Calu3 (cell line): ENCODE results near the gene COG4. TPM values are rescaled to one million over a fixed set of nuclear protein-coding genes. Genes with fewer than 3 reads are reported as not detected.
"Not testable (repeated sequence)": the region's sequence is repeated elsewhere in the genome, so short reads cannot be mapped to it uniquely, and the experiment has no call there.

Source experiments
- BruUV-seq: library from RNA; stranded (reverse); fragments of 400-500 nt; replicated peaks from 2 replicates; lab custom pipeline; 2021; lab: Mats Ljungman, UMichigan
- CTCF ChIA-PET: fragments of 300-600 bp; sonication (Branson Sonifier 250); formaldehyde crosslinking; loops from one replicate; lab custom pipeline; 2022; ENCODE audit warnings: antibody characterized with exemption; lab: Charles Lee
- DNase-seq: peaks from one replicate; pipeline ENCODE4 v3.0.0; 2022
- H3K27ac Mint-ChIP-seq: one replicate; pipeline ENCODE4 v1.8.0; 2022; ENCODE audit warnings: mixed read lengths; ENCODE audit not compliant: unreplicated experiment
- H3K27me3 Mint-ChIP-seq: one replicate; pipeline ENCODE4 v1.8.0; 2022; ENCODE audit warnings: mixed read lengths; ENCODE audit not compliant: unreplicated experiment
- H3K36me3 Mint-ChIP-seq: one replicate; pipeline ENCODE4 v1.8.0; 2022; ENCODE audit warnings: mild to moderate bottlenecking, moderate library complexity, mixed read lengths; ENCODE audit not compliant: insufficient read depth, unreplicated experiment
- H3K4me1 Mint-ChIP-seq: one replicate; pipeline ENCODE4 v1.8.0; 2022; ENCODE audit warnings: mild to moderate bottlenecking, low read depth, mixed read lengths; ENCODE audit not compliant: unreplicated experiment
- H3K4me3 Mint-ChIP-seq: one replicate; pipeline ENCODE4 v1.8.0; 2022; ENCODE audit warnings: mild to moderate bottlenecking, low read depth, moderate library complexity, mixed read lengths; ENCODE audit not compliant: unreplicated experiment
- H3K9me3 Mint-ChIP-seq: one replicate; pipeline ENCODE4 v1.8.0; 2022; ENCODE audit warnings: low read depth, mixed read lengths; ENCODE audit not compliant: unreplicated experiment
- intact Hi-C: fragments of 100-400 bp; cut with micrococcal nuclease; formaldehyde crosslinking; loops from one replicate; pipeline ENCODE4 v1.10.0; 2022; ENCODE audit not compliant: unreplicated experiment
- total RNA-seq: library from RNA; stranded (reverse); gene quantifications from 2 replicates; pipeline ENCODE4 v1.2.3, GENCODE V29; 2022
- TF ChIP-seq, protein P1 (sequence below): fragments of 200-600 bp; IDR thresholded peaks from one replicate; pipeline ENCODE4 v1.8.0; 2022; ENCODE audit warnings: antibody characterized with exemption; ENCODE audit not compliant: unreplicated experiment

Gene COG4
- total RNA-seq, 1 experiment from 2014 or later = 88.6 TPM

- TF ChIP-seq, protein P1, sequence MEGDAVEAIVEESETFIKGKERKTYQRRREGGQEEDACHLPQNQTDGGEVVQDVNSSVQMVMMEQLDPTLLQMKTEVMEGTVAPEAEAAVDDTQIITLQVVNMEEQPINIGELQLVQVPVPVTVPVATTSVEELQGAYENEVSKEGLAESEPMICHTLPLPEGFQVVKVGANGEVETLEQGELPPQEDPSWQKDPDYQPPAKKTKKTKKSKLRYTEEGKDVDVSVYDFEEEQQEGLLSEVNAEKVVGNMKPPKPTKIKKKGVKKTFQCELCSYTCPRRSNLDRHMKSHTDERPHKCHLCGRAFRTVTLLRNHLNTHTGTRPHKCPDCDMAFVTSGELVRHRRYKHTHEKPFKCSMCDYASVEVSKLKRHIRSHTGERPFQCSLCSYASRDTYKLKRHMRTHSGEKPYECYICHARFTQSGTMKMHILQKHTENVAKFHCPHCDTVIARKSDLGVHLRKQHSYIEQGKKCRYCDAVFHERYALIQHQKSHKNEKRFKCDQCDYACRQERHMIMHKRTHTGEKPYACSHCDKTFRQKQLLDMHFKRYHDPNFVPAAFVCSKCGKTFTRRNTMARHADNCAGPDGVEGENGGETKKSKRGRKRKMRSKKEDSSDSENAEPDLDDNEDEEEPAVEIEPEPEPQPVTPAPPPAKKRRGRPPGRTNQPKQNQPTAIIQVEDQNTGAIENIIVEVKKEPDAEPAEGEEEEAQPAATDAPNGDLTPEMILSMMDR = no peak
- no peaks in the 10 kb centered on the region for H3K9me3 Mint-ChIP-seq
- H3K4me1 Mint-ChIP-seq = peaks cover 9% of the 10 kb centered on the region
- H3K27ac Mint-ChIP-seq = no peak overlapping the region
- BruUV-seq = no TSS peak
- DNase-seq = no peak
- H3K4me3 Mint-ChIP-seq = no peak overlapping the region
- peaks cover 92% of the 10 kb centered on the region for H3K36me3 Mint-ChIP-seq
- CTCF ChIA-PET = no interaction called here
- H3K27me3 Mint-ChIP-seq = no peaks in the 10 kb centered on the region
- intact Hi-C loops = no loop called here
These were observed 21.2 kb upstream of the COG4 start for GRCh38 chr16:70544548-70544947.

- no TSS peak for BruUV-seq
- CTCF ChIA-PET = no interaction called here
- TF ChIP-seq, protein P1 = no peak
- no peaks in the 10 kb centered on the region for H3K4me1 Mint-ChIP-seq
- no peak overlapping the region for H3K27ac Mint-ChIP-seq
- DNase-seq = no peak
- no peaks in the 10 kb centered on the region for H3K9me3 Mint-ChIP-seq
- peaks cover 96% of the 10 kb centered on the region for H3K36me3 Mint-ChIP-seq
- H3K4me3 Mint-ChIP-seq = no peak overlapping the region
- H3K27me3 Mint-ChIP-seq = no peaks in the 10 kb centered on the region
- intact Hi-C loops = no loop called here
These were observed 17.6 kb upstream of the COG4 start for GRCh38 chr16:70540994-70541393.

DNA sequence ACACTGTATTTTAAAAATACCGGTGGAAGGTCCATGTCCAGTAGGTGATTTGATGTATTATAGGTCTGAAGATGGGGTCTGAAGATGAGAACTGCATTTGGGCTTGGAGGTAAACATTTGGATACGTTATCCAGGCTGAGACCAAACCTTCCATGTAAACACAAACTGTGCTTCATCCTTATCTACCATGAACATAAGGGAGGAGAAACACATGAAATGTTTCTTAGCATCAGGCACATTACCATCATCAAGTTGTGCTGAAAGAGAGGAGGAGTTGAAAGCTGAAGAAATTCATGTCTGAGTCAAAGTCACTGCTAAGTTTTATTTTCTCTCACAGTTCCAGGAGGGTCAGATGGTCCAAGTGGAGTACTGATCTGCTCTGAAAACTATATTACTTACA is 11.6 kb upstream of the COG4 start:
- intact Hi-C loops = no loop called here
- Mint-ChIP-seq H3K27ac (no peak overlapping the region), H3K4me3 (no peak overlapping the region), H3K27me3 (no peaks in the 10 kb centered on the region), H3K36me3 (peaks cover 98% of the 10 kb centered on the region), H3K9me3 (no peaks in the 10 kb centered on the region), H3K4me1 (no peaks in the 10 kb centered on the region)
- no TSS peak for BruUV-seq
- CTCF ChIA-PET = no interaction called here
- no peak for DNase-seq
- TF ChIP-seq, protein P1 = no peak

- CTCF ChIA-PET = interaction anchor here (0.7 kb wide), 2 partner anchors 12 to 154 kb away, joined by 3 read pairs; no protein-coding TSS in a partner anchor
These were observed 6.6 kb upstream of the COG4 start for GRCh38 chr16:70529954-70530353.

GRCh38 chr16:70529051-70529777 is 5.9 kb upstream of the COG4 start:
- peaks cover 29% of the 10 kb centered on the region for H3K4me1 Mint-ChIP-seq
- no TSS peak for BruUV-seq
- H3K4me3 Mint-ChIP-seq = no peak overlapping the region
- H3K27me3 Mint-ChIP-seq = no peaks in the 10 kb centered on the region
- TF ChIP-seq, protein P1 = no peak
- peaks cover 95% of the 10 kb centered on the region for H3K36me3 Mint-ChIP-seq
- peak; percentile 9 for DNase-seq
- H3K27ac Mint-ChIP-seq = no peak overlapping the region
- no peaks in the 10 kb centered on the region for H3K9me3 Mint-ChIP-seq
- intact Hi-C loops = loop anchor here (5.0 kb wide), 1 partner anchor 123 kb away; no protein-coding TSS in a partner anchor
- CTCF ChIA-PET = no interaction called here

More at GRCh38 chr16:70529954-70530353, 6.6 kb upstream of the COG4 start:
- intact Hi-C loops = loop anchor here (5.0 kb wide), 1 partner anchor 122 kb away; no protein-coding TSS in a partner anchor
- not testable (repeated sequence) for H3K4me3 Mint-ChIP-seq, H3K9me3 Mint-ChIP-seq, H3K27me3 Mint-ChIP-seq, H3K27ac Mint-ChIP-seq, DNase-seq, BruUV-seq
- H3K4me1 Mint-ChIP-seq = peaks cover 29% of the 10 kb centered on the region
- H3K36me3 Mint-ChIP-seq = peaks cover 95% of the 10 kb centered on the region
